ENCODE measurements around the gene OR8A1.

The OR8A1 gene

DNA sequence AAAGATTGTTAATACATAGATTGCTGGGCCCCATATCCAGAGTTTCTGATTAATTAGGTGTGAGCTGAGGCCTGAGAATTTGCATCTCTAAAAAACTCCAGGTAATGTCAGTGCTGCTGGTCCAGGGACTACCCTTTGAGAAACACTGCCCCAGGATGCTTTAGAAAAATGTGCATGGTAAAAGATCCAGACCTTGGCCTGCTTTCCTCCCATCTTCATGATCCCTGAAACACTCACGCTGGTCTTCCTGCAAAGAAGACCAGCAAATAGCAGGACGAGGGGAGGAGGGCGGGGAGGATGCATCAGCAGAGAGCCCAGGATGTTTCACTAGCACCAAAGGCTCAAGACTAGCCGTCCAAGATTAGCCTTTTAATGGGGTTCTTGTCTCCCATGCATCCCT lies at the start of gene OR8A1:
Gene OR8A1, plus strand, starts transcription at position 301 of the 400 bp plus-strand sequence. CDS start 123 bp downstream, outside the sequence.
- DNase-seq, result no peak

GRCh38 chr11:124520550-124520854 lies 49.3 kb upstream of the OR8A1 start:
- DNase-seq, result no peak

- no peak for DNase-seq
These were observed 36.2 kb upstream of the OR8A1 start for GRCh38 chr11:124533626-124534025.

DNA sequence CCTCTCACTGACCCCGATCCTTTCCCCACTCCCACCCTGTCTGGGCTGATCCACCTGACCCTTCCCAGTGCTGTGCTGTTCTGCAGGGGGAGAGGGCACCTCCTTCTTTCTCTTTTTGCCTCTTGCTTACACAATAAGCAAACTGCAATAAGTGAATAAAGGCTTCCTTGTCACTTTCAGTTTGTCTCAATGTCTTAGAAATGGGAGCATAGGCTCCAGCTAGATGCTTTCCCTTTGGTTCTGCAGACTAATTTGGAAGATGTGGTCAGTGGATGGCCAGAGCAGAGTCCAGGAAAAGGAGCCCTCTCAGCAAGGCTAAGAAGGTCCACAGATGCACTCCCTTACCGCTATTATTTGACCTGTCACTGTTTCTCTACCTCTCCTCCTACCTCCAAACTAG lies 35.7 kb upstream of the OR8A1 start:
- DNase-seq, result no peak

DNA sequence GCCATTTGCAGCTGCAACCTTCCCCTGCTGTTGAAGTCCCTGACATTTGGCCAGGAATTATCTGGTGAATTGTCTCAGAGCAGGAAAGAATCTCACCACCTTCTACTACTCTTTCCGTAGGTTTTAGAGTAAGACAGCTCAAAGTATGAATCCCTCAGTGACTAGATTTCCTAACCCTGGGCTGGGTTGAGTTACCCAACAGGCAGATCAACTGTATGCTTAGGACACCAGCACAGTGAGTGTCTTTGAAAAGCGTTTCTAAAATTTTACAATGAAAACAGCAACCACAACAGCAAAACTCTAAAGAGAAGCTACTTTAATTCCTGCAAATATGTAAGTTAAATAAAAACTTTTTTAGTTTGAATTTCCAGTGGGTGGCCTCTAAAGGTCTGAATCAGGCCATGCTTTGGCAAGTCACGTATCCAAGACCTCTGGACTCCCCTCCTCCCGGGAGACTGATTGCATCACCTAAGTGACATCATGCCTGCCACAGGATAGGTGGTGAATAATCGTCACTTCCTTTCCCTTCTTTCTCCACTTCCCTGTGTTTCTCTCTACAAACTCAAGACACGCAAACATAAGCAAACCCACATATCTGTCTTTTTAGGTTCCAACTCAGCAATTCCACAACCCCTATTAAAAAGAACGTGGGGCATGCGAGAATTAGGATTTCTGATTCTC lies 34.1 kb upstream of the OR8A1 start:
- no peak for DNase-seq

DNA sequence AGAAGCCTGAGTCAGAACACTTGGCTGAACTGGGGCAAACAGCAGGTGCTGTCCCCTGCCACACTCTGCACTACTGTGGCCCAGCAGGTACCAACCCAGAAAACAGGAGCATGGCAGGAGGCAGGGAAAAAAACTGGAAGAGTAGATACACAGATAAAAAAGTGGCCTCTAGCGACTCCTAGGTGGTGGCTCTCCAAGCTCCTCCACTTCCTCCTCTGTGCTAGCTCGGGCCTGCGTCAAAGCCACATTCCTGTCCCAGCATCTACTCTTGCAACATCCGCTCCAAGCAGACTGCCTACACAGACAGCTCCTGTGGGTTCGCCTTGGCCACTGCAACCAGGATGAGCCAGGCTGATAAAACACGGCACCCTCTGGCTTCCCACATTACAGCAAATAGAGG lies 33.3 kb upstream of the OR8A1 start:
- no peak for DNase-seq

- DNase-seq, result no peak
These were observed 31.8 kb upstream of the OR8A1 start for GRCh38 chr11:124538019-124538418.

- DNase-seq, result no peak
These were observed 28.6 kb upstream of the OR8A1 start for GRCh38 chr11:124541204-124541603.

- no peak for DNase-seq
These were observed 26.7 kb upstream of the OR8A1 start for GRCh38 chr11:124543145-124543544.

GRCh38 chr11:124543554-124543953 lies 26.2 kb upstream of the OR8A1 start, which contains the start of gene OR8B12:
Gene OR8B12, minus strand, starts transcription at chr11:124543654. Its CDS starts 0 bp downstream, at chr11:124543654.
- no peak for DNase-seq

GRCh38 chr11:124551189-124551588 lies 18.6 kb upstream of the OR8A1 start:
- no peak for DNase-seq

- no peak for DNase-seq
These were observed 17.8 kb upstream of the OR8A1 start for GRCh38 chr11:124551987-124552386.

DNA sequence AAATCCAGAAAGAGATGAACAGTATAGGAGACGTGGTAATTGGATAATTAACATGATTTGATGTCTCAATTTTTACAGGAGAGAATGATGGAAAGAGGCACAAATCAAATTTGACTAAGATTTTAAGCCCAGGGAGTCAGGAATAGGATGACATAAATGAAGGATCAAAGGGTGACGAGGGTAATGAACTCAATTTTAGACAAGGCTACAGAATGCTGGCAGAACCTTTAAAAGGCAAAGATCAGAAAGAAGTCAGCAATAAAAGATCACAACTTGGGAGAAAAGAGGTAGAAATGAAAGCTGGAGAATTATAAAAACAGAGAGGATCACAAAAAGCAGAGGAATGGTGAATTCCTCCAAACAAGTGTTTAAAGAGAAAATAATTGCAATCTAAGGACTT lies 13.0 kb upstream of the OR8A1 start:
- DNase-seq, result no peak

GRCh38 chr11:124570160-124570559 lies 363 bp downstream of the OR8A1 start:
- DNase-seq, result no peak

DNA sequence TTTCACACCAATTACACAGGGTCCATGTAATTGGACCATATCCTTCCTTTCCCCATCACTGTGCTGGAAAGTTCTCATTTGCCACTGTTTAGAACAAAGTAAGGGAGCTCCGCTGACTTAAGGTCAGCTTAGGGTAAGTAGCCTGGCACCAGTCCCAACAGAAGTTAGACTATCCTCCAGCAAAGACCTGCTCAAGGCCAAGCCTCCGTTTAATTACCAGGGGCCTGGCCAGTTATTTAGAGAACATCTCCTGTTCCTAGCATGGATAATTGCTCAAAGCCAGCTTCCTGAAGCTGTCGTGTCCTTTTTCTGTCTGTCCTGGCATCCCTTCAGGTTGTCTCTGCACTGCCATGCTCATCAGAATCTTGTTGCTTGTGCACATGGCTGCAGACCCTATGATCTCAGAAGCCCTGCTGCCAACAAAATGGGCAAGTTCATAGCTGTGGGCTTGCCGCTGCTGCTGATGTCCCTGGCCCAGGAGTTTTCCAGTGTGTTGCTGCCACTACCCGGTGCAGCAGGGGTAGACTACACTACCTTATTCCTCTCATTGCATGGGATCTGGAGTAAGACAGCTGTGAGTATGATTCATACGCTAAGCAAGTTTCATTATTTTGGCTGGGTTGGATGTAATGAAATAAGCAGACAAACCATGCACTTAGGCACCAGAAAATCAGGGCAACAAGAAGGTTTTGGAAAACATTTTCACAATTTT lies 8.1 kb downstream of the OR8A1 start:
- no peak for DNase-seq

DNA sequence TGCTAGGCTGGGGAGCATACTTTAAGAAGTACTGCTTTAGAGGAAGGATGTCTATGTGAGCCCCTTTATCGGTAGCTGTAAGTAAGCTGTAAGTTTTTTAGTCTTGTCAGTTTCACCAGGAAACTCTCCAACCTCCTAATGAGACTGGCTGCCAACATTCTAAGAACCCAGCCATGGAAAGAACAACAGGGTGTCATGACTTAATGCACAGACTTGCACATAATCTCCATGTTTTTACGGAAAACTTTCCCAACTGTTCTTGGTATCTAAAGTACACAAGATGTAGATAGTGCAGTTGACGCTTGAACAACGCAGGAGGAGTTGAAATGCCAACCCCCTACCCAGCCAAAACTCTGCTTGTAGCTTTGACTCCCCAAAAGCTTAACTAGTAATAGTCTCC lies 9.0 kb downstream of the OR8A1 start:
- no peak for DNase-seq

GRCh38 chr11:124581817-124582216 lies 12.0 kb downstream of the OR8A1 start:
- no peak for DNase-seq

DNA sequence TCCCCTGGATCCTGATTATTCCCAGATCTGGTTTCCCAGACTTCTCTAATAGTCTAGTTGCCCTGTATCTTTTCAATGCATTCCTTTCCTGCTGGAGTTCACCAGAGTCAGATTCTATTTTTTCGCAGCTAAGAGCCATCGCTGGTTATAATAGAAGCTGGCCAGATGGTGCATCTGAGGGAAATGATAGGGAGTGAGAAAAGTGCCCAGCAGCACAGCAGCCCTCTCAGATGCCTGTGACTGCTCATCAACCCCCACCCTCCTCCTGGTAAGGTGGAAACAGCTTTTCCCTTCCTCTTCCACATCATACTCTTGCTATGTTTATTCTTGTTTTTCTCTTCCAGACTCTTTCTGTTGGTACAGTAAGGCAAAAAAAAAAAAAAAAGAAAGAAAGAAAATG lies 12.8 kb downstream of the OR8A1 start:
- no peak for DNase-seq

GRCh38 chr11:124583781-124584180 lies 14.0 kb downstream of the OR8A1 start:
- DNase-seq, result no peak

GRCh38 chr11:124584681-124585372 lies 15.0 kb downstream of the OR8A1 start:
- DNase-seq, result no peak

DNA sequence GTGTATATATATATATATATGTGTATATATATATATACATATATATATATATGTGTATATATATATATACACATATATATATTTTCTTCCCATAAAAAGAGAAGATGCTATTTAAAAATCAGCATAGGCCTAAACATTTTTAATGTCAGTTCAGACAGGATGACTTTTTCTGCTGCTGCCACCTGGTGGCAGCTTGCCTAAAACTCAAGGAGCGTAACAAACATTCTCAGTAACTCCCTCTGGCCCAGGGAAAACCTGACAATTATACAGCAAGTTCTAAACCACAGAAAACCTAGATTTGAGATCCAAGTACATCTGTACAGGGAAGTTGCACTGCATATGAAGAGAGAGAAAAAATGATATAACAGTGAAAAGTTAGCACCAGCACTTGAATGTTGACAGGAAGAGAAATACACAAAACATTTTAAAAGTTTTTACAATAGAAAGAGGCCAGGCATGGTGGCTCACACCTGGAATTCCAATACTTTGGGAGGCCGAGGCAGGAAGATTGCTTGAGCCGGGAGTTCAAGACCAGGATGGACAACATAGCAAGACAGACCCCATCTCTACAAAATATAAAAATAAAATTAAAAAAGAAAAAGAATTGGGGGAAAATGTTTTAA lies 16.6 kb downstream of the OR8A1 start:
- DNase-seq, result no peak

- no peak for DNase-seq
These were observed 21.6 kb downstream of the OR8A1 start for GRCh38 chr11:124591430-124591829.

- DNase-seq, result no peak
These were observed 22.8 kb downstream of the OR8A1 start for GRCh38 chr11:124592627-124593026.

DNA sequence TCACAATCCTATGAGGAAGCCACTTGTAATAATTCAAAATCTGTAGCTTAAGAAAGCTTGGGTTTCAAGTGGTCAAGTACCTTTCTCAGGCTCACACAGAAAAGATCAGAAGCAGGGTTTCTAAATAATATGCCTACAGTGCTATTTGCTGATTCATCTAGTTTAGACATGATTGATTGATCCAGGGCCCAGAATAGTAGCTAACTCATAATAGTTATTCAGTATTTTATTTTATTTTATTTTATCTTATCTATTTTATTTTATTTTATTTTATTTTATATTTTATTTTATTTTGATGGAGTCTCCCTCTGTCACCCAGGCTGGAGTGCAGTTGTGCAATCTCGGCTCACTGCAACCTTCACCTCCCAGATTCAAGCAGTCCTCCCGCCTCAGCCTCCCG lies 25.5 kb downstream of the OR8A1 start:
- DNase-seq, result no peak

Data from 8988T (cell line).